Mammary epithelial cell (primary cell): ENCODE data around the gene WAC.

Experiments
- CTCF ChIP-seq, 2 donors: IDR thresholded peaks in 1 of 2; conservative IDR thresholded peaks in 1 of 2; 2 replicates each; pipeline ENCODE4 v1.5.1; 2011 to 2012; ENCODE audit warnings: inconsistent platforms in 2 of 2, low read length in 2 of 2, mild to moderate bottlenecking in 2 of 2, control low read depth in 1 of 2, low read depth in 1 of 2; ENCODE audit not compliant: insufficient read depth in 1 of 2; ENCODE audit errors: extremely low read depth in 1 of 2
- EZH2 ChIP-seq: IDR thresholded peaks from 2 replicates; pipeline ENCODE4 v1.6.1; 2012; ENCODE audit warnings: low read length, inconsistent platforms, borderline replicate concordance

- TF ChIP-seq EZH2: no peak
- no peak for TF ChIP-seq CTCF (conservative IDR thresholded peaks at IDR 0.05 in 1 of 2, IDR thresholded peaks at IDR 0.05 in 1 of 2; ENCODE audit: extremely low read depth in 1 of 2, insufficient read depth in 1 of 2, low read depth in 1 of 2, low read length in 2 of 2)
These were observed 135.7 kb downstream of the WAC start for GRCh38 chr10:28668363-28669226.
